Stimulated activated CD8-positive, alpha-beta memory T cell treated with anti-CD3 and anti-CD28 coated beads, Interleukin-15, amount 100 ng/mL, for 48 hours (primary cell): ENCODE measurements around the gene NDUFB10.
"Not testable (repeated sequence)": the region's sequence is repeated elsewhere in the genome, so short reads cannot be mapped to it uniquely, and the experiment has no call there.

ENCODE experiments used
- DNase-seq, 2 donors: peaks; one replicate each; pipeline ENCODE4 v3.0.0-alpha.2; 2020; ENCODE audit warnings: low read depth in 2 of 2

NDUFB10 gene

DNA sequence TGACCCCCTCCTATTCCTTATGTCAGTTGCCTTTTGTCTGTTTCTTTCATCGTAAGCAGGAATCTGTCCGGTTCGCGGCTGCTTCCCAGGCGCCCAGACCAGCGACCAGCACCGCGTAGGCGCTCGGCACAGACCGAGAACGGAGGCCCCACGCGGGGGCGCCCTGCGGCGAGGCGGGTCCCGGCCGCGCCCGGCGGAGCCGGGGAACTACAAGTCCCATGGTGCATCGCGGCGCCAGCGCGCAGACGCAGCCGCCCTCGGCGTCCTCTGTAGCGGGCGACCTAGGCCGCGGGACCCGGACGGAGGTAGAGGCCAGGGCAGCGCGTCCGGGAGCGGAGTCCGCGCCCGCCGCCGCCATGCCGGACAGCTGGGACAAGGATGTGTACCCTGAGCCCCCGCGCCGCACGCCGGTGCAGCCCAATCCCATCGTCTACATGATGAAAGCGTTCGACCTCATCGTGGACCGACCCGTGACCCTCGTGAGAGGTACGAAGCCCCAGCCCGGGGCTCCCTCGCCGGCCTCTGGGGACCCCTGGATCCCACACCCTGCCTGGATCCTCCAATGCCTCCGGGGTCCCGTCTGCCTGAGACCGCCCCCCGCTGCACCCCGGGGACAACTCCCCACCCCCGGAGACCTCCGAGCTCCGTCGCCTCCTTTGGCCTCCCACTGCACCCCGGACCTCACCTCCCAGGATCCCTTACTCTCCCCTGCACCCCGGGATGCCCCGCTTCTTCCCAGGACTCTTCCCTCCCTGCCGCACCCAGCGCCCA is at the start of gene NDUFB10:
Gene NDUFB10 (plus strand): TSS at position 270 of the 771 bp plus-strand sequence. CDS start 87 bp downstream, at position 357.
- DNase-seq: peak; percentile 89 to 90

DNA sequence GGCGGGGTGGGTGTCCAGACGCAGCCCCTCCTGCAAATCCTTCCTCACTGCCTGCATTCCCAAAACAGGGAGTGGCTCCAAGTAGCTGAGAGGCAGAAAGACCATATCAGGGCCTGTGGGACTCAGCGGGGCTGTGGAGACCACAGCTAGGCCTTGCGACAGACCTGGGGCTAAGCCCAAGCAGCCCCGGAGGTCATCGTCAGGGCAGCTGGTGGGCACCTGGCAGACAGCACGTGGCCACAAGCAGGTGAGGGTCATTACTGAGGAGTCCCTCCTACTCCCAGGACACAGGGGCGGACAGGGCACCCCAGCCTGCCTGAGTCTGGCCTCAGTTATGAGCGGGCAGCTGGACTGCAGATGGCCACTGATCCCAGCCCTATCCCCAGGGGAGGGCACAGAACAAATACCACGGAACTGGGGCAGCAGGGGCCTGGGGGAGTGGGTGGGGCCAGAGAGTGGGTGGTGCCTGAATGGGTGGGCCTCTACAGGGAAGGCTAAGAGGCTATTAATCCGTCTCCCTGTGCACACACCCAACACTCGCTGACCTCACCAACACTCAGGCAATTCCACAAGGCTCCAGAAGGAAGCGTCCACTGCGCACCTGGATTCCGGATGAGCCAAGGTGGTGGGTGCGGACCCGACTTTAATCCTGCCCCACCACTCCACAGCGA is 49.6 kb upstream of the NDUFB10 start:
- no peak for DNase-seq

DNA sequence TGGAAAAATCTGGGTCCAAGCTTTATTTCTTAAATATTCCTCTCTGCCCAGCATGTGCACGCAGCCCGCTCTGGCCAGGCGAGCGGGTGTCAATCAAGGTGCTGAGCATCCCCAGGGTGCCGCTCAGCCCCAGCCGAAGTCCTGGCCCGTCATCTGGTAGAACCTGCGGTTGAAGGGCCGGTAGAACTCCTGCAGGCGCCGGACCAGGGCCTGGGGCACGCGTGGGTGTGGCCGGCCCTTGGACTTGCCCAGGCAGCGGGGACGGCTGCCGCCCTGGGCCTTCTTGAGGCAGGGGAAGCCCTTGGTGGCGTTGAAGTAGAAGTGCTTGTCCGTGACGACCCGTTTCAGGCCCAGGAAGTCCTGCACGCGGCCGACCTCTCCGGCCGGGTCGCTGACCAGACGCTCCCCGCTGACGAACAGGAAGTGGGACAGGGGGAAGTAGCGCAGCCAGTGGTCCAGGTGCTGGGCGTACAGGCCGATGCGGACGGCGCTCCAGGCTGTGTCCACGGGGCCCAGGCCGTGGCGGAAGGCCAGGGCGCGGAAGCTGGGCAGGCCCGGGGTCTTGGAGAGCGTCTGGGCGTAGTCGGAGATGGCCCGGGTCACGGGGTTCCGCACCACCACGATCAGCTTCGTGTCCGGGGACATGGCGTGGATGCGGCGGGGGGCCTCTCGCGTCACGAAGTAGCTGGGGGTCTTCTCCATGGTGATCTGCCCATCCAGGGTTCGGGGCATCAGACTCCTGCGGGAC is 47.7 kb upstream of the NDUFB10 start:
- DNase-seq: no peak

DNA sequence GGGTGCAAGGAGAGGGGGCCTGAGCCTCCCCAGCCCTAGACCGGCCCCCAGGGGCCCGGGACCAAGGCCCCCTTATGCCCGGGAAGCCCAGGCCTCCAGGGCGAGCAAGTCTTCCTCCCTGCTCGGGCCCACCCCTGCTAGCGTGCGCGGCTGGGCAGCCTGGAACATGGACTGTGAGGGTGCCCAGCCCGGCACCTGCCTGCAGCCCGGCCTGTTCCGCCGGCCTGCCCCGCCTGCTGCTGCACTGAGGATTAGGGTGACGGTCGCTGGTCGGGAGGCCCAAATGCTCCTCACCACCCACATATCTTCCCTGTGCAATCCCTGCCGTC is 47.2 kb upstream of the NDUFB10 start:
- DNase-seq: no peak

DNA sequence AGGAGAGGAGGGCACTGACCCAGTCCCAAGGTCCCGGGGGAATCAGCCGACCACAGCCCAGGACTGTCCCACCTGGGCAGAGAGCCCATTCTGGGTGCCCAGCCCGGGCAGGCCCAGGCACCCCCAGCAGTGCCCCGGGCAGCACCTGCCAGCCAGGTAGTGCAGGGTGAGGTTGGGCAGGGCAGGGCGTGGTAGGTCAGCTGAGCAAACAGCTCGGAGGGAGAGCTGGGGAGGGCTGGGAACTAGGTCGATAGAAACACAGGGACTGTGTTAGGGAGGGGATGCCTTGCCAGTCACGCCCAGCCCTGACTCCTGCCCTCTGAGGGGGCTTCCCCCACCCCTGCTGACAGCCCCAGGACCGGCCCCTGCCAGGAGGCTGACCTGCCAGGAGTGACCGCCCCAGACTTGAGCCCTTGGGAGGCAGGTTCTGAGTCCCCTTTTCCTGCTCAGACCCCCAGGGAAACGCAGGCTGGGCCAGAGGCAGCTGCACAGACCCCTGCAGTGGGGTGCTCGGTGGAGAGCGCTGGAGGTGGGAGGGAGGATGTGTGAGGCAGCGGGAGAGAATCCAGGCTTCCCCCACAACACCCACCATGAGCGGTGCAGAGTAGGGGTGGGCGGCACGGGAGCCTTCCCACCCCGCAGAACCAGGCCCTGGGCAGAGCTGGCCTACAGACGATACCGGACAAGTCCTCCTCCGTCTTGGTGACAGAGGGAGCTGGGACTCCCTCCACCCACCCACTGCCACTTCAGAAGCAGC is 45.8 kb upstream of the NDUFB10 start:
- DNase-seq: no peak

DNA sequence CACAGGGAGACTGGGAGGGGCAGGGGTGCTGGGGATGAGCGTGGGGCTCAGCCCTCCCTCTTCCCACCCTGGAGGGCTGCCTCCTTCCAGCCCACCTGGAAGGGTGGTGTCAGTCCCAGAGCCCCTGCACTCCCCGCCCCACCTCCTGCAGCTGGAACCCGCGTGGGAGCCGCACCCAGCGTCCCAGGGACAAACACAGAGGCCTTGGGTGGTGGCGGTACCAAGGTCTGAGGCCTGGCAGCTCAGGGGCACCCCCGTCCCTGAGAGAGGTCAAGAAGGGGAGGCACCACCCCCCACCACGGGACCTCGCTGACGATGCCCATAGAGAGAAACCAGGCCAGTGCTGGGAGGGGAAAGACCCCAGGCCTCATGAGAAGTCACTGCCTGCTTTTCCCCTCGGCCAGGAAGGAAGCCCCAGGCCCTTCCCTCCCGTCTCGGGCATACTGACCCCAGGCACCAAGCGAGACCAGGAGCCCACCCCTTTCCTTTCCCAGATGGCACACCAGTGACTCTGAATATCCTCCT is 45.2 kb upstream of the NDUFB10 start:
- DNase-seq: no peak

DNA sequence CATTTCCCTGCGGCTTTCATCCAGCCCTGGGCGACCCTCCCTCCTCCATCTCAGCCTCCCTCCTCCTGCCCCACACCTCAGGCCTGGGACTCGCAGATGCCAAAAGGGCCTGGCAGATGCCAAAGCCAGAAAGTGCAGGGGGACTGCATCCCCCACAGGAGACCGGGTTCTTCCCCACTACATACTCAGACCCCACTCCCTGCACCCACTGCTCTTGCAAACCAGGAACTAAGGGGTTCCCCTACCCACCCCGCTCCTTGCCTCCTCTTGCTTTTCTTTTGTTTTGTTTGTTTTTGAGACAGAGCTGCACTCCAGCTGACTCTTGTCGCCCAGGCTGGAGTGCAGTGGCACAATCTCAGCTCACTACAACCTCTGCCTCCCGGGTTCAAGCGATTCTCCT is 44.4 kb upstream of the NDUFB10 start:
- DNase-seq: no peak

DNA sequence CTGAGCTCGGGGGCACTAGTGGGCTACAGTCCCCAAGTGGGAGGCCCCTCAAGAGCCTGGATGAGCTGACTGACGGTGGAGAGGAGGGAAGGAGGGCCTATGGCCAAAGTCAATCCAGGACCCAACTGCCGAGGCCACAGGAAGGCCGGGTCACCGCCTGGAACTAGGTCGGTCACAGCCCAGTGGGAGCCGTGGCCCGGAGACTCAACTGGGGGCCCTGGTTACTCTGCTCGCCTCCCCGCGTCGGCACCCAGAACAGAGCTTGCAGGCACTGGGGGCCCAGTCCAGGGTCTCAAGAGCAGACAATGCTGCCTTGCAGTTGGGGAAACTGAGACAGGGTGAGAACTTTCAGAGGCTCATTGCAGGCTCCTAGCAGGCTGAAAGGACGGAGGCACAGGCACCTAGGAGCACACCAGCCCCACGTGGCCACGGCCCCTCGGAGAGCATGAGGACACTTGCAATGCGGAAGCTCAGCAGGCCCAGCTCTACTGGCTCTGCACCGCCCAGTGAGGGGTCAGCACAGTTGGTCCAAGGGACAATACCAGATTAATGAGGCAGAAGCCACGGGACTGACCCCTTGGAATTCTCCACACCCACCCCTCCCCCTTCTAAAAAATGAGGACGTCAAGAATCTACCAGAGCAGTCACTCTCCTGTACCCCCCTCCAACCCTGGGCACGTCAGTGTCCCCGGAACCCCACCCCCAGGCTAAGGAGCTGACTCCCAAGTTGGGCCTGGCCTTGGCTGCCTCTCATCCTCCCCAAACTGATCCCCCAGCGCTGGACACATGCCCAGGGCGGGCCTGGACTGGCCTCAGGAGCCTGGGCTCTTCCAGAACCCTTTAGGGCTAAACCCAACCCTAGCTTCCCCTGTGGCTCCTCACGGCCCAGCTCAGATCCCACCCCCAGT is 43.4 kb upstream of the NDUFB10 start:
- DNase-seq: no peak

DNA sequence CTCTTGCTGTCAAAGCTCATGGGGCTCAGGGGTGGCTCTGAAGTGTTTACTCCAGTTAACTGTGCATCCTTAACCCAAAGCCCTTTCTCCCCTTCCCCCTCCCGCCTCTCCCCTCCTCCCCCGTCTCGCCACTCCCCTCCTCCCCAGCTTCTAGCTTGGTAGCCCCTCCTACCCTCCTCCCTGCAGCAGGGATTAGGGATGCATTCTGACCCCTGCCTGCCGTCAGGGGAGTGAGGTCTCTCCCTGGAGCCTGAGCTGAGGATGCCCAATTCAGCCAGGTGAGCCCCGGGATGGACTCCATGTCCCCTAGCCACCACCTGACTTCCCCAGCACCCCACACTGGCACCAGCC is 42.7 kb upstream of the NDUFB10 start:
- DNase-seq: no peak

DNA sequence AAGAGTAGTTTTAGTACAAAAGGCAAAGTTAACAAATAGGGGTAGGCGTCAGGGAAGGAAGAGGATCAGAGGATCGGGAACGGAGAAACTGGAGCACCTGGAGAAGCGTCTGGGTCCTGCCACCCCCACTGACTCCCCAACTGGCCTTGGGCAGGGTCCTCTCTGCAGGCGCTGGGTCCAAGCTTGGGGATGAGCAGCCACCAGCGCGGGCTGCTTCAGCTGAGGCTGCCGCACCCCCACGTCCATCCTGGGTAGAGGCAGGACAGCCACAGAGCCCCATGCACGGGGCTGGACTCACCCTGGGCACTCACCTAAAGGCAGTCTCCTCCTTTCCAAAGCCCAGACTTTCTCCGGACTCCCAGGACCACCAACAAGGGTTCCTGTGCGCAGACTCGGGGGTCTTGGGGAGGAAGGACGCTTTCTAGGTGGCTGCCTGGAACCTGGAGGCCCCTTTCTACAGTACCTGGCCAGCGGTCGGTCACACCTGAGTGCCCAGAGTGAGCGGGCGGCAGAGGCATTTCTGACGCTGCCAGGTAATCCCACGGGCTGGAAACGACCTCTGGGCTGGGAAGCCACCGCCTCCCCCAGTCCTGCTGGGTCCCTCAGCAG is 42.2 kb upstream of the NDUFB10 start:
- DNase-seq: no peak

DNA sequence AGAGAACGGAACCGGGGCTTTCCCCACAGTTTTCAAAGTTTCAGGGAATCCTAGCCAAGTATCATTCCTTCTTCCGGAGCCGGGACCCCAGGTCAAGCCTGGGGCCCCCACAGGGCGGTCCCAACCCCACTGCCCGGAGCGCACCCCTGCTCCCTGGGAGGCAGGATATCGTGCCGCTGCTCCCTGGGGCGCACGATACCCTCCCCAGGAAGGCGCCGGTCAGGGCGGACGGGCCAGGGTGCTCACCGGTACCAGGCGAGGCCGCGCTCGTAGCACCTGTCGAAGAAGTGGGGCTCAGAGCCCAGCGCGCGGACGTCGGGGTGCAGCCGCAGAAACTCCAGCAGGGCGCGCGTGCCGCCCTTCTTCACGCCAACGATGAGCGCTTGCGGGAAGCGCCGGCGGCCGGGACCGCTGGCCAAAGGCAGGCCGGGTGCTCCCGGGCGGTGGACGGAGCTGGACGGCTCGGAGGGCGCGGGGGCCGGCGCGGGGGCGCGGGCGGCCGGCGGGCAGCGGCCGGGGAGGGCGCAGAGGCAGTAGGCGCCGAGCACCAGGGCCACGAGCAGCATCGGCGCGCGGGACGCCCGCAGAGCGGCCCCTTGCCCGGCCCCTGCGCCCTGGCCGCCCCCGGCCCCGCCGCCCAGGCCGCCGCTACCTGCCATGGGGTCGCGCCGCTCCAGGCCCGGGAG is 41.5 kb upstream of the NDUFB10 start:
- DNase-seq: no peak

DNA sequence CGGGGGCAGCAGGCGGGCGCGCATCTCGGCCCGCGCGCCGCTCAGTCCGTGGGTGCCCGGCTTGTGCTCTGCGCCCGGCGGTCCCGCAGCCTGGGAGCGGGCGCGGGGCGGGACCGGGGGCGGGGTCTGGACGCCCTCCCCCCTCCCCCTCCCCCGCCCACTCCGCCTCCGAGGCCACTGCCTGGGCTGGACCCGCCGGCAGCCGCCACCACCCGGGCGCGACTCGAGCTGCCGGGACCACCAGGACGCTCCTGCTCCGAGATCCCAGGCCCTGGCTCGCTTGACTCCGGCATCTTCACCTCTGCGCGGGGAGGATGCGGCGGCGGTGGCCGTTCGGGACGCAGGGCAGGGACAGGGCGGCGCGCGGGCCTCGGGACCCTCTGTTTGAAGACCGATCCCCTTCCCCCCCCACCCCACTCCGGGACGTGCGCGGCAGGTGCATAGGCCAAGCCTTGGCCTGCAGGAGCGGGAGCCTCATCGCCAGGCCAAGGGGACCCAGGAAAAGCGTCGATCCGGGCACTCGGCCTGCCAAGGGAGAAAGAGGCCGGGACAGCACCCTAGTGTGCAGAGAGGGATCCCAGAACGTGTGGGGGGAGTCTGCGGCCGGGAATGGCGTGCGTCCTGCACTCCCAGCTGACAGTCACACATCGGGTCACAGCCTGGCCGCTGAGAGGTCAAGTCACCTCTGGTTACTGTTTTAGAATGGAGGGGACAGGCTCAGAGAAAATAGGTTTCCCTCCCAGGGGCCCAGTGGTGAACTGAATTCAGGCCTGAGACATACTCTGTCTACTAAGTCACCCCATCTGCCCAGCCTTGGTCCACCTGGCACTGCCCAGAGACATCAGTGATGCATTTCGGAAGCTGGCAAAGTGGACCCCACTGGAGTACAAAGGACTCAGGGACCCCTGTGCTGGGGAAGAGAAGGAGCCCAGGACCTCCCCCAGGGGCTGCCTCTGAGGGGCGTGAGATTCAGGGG is 40.7 kb upstream of the NDUFB10 start, which contains the start of gene HS3ST6:
Gene HS3ST6 (minus strand): TSS at position 65 of the 976 bp plus-strand sequence. CDS start 92 bp downstream, outside the sequence.
- DNase-seq: no peak

DNA sequence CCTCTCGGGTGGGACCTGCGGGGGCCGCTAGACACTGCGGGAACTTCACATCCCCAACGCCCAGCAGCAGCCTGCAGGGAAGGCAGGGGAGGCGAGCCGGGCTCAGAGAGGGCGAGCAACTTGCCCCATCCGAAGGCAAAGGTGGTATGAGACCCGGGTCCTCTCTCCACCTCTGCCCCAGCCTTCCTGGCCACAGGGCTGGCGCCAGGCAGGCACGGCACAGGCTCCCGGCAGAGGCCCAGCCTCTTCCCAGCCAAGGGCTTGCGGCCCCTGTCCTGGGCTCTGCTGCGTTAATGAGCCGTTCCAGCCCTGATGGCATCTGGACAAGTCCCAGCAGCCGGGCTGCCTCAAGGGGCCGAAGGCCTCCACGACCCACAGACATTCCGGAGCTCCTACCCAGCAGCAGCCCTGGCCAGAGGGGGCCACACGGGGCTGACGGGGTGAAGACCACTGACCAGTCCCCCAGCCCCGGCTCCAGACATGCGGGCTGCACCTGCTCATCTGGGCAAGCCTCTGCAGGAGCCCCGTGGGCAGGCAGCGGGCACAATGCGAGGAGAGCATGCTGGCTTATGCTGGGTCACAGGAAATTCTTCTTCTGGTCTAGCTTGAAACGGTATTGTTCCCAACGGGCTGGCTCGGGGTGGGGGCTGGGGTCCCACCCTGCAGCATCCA is 39.9 kb upstream of the NDUFB10 start:
- no peak for DNase-seq

DNA sequence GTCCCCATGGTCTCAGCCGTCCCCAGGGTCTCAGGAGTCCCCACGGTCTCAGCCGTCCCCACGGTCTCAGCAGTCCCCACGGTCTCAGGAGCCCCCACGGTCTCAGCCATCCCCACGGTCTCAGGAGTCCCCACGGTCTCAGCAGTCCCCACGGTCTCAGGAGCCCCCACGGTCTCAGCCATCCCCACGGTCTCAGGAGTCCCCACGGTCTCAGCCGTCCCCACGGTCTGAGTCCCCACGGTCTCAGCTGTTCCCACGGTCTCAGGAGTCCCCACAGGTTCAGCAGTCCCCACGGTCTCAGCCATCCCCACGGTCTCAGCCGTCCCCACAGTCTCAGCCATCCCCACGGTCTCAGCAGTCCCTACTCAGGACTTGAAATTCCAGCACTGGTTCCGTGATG is 39.2 kb upstream of the NDUFB10 start:
- DNase-seq: not testable (repeated sequence)

DNA sequence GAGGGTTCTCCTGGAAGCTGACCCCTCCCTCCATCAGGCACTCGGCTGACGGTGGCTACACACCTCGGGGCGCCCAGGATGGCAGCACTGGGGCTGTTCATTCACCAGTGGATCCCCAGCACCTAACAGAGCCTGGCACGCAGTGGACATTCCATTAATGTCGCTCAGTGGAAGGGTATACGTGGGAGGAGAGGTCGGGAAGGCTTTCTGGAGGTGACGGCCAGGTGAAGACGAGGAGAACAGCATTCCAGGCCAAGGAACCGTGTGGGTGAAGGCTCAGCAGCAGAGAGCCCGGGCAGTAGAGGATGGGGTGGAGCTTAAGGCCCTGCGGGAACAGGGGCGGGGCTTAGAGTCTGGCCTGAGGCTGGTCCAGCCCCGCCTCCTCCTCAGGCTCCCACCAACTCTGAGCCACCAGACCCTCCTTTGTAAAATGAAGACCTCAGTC is 38.6 kb upstream of the NDUFB10 start:
- no peak for DNase-seq

DNA sequence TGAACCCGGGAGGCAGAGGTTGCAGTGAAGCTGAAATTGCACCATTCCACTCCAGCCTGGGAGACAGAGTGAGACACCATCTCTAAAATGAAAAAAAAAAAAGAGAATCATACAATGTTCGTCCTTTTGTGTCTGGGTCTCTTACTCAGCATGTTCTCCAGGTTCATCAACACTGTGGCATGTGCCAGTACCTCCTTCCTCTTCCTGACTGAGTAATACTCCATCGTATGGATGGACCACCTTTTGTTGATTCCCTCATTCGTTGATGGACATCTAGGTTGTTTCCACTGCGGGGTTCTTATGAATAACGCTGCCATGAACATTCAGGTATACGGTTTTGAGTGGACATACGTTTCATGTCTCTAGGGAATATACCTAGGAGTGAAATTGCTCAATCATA is 37.0 kb upstream of the NDUFB10 start:
- no peak for DNase-seq

DNA sequence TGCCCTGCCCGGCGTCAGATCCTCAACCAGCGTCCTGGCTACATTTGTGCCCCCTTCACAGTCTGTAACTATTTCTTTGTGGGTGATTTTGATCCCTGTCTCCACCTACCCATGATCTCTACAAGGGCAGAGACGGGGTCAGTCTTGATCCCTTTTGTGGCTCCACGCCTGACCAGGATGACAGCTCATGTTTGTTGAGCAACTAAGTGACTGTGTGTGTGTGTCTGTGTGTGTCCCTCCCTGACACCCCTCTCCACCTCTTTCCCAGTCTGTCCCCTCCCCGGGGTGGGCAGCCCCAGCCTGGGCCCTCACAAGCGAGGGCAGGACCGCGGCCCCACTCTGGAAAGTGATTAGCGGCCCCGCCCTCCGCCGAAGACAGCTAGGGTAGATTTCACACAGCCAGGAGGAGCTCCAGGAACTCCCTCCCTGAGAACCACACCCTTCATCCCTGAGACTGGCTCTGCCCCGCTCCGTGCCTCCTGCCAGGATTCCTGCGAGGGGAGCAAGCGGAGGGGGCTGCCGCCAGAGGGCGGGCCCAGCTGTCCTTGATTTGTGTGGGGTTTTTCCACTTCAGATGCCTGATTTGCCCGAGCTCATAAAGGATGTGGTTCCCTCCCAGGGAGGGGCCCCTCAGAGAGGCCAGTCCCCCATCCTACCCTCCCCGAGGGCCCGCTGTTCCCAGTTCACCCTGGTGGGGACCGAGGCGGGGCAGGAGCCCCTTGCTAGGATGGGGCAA is 35.9 kb upstream of the NDUFB10 start:
- no peak for DNase-seq
